Endodermal cell (in vitro differentiated cells): ENCODE results near the gene ADRA2A. TPM values are rescaled to one million over a fixed set of nuclear protein-coding genes. Genes with fewer than 3 reads are reported as not detected.
A peak's percentile ranks its signal among the peaks of the same experiment; 100 is the strongest.

ENCODE experiments used
- DNase-seq: peaks from one replicate; pipeline ENCODE4 v3.0.0-alpha.2; 2017
- H3K27ac ChIP-seq: 2 replicates; pipeline ENCODE4 v1.5.1; 2013; ENCODE audit warnings: mild to moderate bottlenecking, low read depth, low read length, moderate library complexity
- H3K27me3 ChIP-seq: 2 replicates; pipeline ENCODE4 v1.6.1; 2013; ENCODE audit warnings: mild to moderate bottlenecking, low read length, moderate library complexity; ENCODE audit not compliant: insufficient read depth, control insufficient read depth, poor library complexity, severe bottlenecking
- H3K36me3 ChIP-seq: 2 replicates; pipeline ENCODE4 v1.7.0; 2013; ENCODE audit warnings: mild to moderate bottlenecking, low read length, moderate library complexity; ENCODE audit not compliant: control insufficient read depth, insufficient read depth
- H3K4me1 ChIP-seq: one replicate; pipeline ENCODE4 v1.7.0; 2013; ENCODE audit warnings: low read length; ENCODE audit not compliant: control insufficient read depth, insufficient read depth
- H3K4me3 ChIP-seq: 2 replicates; pipeline ENCODE4 v1.5.1; 2013; ENCODE audit warnings: mild to moderate bottlenecking, low read length, moderate library complexity
- H3K9ac ChIP-seq: 2 replicates; pipeline ENCODE4 v1.6.1; 2013; ENCODE audit warnings: mild to moderate bottlenecking, low read length, moderate library complexity; ENCODE audit not compliant: poor library complexity, severe bottlenecking; ENCODE audit errors: extremely low read depth
- H3K9me3 ChIP-seq: 2 replicates; pipeline ENCODE4 v1.6.1; 2013; ENCODE audit warnings: mild to moderate bottlenecking, low read length, moderate library complexity; ENCODE audit not compliant: control insufficient read depth
- H3K27ac Mint-ChIP-seq: 2 replicates; pipeline ENCODE4 v1.8.0; 2020; ENCODE audit warnings: mixed read lengths
- H3K27me3 Mint-ChIP-seq: 2 replicates; pipeline ENCODE4 v1.8.0; 2021; ENCODE audit warnings: mild to moderate bottlenecking, mixed read lengths; ENCODE audit not compliant: insufficient read depth
- H3K36me3 Mint-ChIP-seq: 2 replicates; pipeline ENCODE4 v1.8.0; 2020; ENCODE audit warnings: low read depth, mixed read lengths
- H3K4me1 Mint-ChIP-seq: 2 replicates; pipeline ENCODE4 v1.8.0; 2020; ENCODE audit warnings: mixed read lengths
- H3K4me3 Mint-ChIP-seq: 2 replicates; pipeline ENCODE4 v1.8.0; 2020; ENCODE audit warnings: mild to moderate bottlenecking, moderate library complexity, mixed read lengths
- H3K9me3 Mint-ChIP-seq: 2 replicates; pipeline ENCODE4 v1.8.0; 2020; ENCODE audit warnings: mild to moderate bottlenecking, mixed read lengths
- WGBS, 2 experiments: methylation state at CpG; one replicate each; pipeline versions ENCODE4 v1.1.5 to v1.1.7; 2013; ENCODE audit warnings: missing lambda C conversion rate in 2 of 2, mixed read lengths in 1 of 2; ENCODE audit not compliant: insufficient coverage in 1 of 2, insufficient read length in 1 of 2; 5-methylcytosine and 5-hydroxymethylcytosine counted together
- total RNA-seq, 2 donors: library from RNA; stranded (reverse); fragmentation: NEBNext Ultra II Directional in 1 of 2; extraction: Animal tissue kit (Norgen Biotek cat#: 25700) in 1 of 2; gene quantifications; 2 replicates in 1 of 2; 3 replicates in 1 of 2; pipeline ENCODE4 v1.2.1, GENCODE V29; 2021
- TF ChIP-seq, protein P1 (sequence below): fragments of 200-600 bp; sonication (generic); conservative IDR thresholded peaks from 2 replicates; pipeline ENCODE4 v1.5.0; 2021; ENCODE audit warnings: antibody characterized with exemption, mild to moderate bottlenecking

Gene ADRA2A
- total RNA-seq, 2 donors from 2014 or later: 0.13 TPM; not detected in 1

DNA sequence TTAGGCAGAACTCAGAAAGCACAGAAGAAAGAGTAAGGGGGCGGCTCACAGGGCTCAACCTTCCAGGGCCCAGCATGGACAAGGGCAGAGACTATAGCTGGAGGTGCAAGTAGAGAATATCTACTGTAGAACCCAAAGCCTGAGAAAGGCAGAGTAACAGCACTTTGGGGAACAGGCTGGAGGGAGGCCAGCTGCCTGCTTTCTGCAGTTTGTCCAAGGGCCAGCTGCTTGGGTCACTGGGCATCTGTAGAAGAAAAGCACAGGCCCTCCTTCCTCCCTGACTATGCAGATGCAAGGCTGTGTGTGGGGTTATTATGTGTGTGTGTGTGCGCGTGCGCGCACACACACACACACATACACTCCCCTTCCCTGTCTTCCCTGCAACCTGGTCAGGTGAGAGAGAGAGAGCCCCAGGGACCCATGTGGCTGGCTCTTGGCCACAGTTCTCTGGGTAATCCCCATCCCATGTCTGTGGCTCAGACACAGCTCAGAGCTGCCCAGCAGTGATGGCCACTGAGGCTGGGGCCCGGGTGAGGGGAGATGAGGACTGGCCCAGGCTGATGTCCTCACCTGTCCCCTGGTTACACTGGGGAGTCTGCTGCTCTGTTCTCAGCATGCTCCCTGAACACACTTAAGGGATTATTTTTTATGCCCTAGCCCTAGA, 9.0 kb downstream of the ADRA2A start:
- Histone ChIP-seq H3K27ac (no peak overlapping the region), H3K4me1 (no peaks in the 10 kb centered on the region), H3K9me3 (no peaks in the 10 kb centered on the region), H3K36me3 (no peaks in the 10 kb centered on the region), H3K9ac (no peak overlapping the region), H3K4me3 (no peak overlapping the region), H3K27me3 (peaks cover 16% of the 10 kb centered on the region)
- TF ChIP-seq, protein P1, sequence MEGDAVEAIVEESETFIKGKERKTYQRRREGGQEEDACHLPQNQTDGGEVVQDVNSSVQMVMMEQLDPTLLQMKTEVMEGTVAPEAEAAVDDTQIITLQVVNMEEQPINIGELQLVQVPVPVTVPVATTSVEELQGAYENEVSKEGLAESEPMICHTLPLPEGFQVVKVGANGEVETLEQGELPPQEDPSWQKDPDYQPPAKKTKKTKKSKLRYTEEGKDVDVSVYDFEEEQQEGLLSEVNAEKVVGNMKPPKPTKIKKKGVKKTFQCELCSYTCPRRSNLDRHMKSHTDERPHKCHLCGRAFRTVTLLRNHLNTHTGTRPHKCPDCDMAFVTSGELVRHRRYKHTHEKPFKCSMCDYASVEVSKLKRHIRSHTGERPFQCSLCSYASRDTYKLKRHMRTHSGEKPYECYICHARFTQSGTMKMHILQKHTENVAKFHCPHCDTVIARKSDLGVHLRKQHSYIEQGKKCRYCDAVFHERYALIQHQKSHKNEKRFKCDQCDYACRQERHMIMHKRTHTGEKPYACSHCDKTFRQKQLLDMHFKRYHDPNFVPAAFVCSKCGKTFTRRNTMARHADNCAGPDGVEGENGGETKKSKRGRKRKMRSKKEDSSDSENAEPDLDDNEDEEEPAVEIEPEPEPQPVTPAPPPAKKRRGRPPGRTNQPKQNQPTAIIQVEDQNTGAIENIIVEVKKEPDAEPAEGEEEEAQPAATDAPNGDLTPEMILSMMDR: no peak
- peaks cover 35% of the 10 kb centered on the region for H3K27me3 Mint-ChIP-seq
- 93 to 100% methylated on average over 1 to 2 of the region's 6 CpGs for WGBS, 2 experiments
- H3K9me3 Mint-ChIP-seq: no peaks in the 10 kb centered on the region
- H3K4me1 Mint-ChIP-seq: peaks cover 4% of the 10 kb centered on the region
- peak; percentile 17 for DNase-seq
- H3K36me3 Mint-ChIP-seq: no peaks in the 10 kb centered on the region
- H3K4me3 Mint-ChIP-seq: no peak overlapping the region
- H3K27ac Mint-ChIP-seq: no peak overlapping the region

DNA sequence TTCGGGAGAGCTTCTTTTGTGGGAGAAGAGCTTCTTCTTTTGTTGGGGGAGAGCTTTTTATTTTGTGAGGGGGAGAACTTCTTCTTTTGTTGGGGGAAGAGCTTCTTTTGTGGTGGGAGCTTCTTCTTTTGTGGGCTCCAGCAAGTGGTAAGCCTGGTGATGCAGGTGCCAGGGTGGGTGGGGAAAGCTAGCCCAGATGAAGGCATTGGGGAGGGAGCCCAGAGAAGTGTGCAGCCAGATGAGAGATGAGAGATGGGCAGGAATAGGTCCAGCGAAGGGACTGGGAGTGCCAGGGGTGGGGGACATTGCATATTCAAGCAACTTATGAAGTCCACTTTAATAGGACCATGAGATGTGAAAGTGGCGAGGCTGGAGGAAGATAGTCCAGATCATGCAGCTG, 9.7 kb downstream of the ADRA2A start:
- Histone ChIP-seq H3K27ac (no peak overlapping the region), H3K27me3 (peaks cover 8% of the 10 kb centered on the region), H3K9me3 (no peaks in the 10 kb centered on the region), H3K4me1 (no peaks in the 10 kb centered on the region), H3K9ac (no peak overlapping the region), H3K4me3 (no peak overlapping the region), H3K36me3 (no peaks in the 10 kb centered on the region)
- H3K4me1 Mint-ChIP-seq: peaks cover 4% of the 10 kb centered on the region
- H3K4me3 Mint-ChIP-seq: no peak overlapping the region
- H3K9me3 Mint-ChIP-seq: no peaks in the 10 kb centered on the region
- H3K27me3 Mint-ChIP-seq: peaks cover 27% of the 10 kb centered on the region
- TF ChIP-seq, protein P1: no peak
- 92 to 94% methylated on average over 2 of the region's 3 CpGs for WGBS, 2 experiments
- H3K36me3 Mint-ChIP-seq: no peaks in the 10 kb centered on the region
- DNase-seq: no peak
- no peak overlapping the region for H3K27ac Mint-ChIP-seq

DNA sequence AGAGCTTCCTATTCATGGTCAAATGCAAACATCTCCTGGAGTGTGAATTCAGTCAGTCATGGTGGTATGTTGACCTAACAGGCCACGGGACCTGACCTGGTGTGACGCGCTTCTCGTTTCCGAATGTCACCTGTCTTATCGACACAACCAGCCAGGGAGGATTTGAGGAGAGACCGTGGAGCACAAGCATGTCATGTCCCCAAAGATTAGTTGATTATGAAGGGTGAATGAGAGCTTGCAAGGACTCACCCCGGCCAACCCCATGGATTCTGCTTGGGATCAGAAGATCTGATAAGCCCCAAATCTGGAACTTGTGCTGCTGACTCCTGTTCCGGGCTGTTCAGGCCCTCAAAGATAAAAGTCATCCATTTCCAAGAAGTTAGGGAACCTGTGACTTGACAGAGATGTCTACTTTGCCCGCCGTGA, 10.5 kb downstream of the ADRA2A start:
- DNase-seq: no peak
- Mint-ChIP-seq H3K36me3 (no peaks in the 10 kb centered on the region), H3K4me3 (no peak overlapping the region), H3K4me1 (peaks cover under 1% of the 10 kb centered on the region), H3K27me3 (peaks cover 23% of the 10 kb centered on the region), H3K27ac (no peak overlapping the region), H3K9me3 (no peaks in the 10 kb centered on the region)
- Histone ChIP-seq H3K4me3 (no peak overlapping the region), H3K27me3 (peaks cover 4% of the 10 kb centered on the region), H3K4me1 (no peaks in the 10 kb centered on the region), H3K9ac (no peak overlapping the region), H3K27ac (no peak overlapping the region), H3K36me3 (no peaks in the 10 kb centered on the region), H3K9me3 (no peaks in the 10 kb centered on the region)
- 91 to 94% methylated on average over 11 of the region's 11 CpGs for WGBS, 2 experiments
- TF ChIP-seq, protein P1: no peak
